Cortex of kidney (tissue), 1 donor: Measurements from ENCODE around the gene SUV39H1.
"Not testable (repeated sequence)": the region's sequence is repeated elsewhere in the genome, so short reads cannot be mapped to it uniquely, and the experiment has no call there.

Source experiments
- DNase-seq: peaks from one replicate; lab custom pipeline; 2025; lab: John Stamatoyannopoulos, UW

SUV39H1 gene

DNA sequence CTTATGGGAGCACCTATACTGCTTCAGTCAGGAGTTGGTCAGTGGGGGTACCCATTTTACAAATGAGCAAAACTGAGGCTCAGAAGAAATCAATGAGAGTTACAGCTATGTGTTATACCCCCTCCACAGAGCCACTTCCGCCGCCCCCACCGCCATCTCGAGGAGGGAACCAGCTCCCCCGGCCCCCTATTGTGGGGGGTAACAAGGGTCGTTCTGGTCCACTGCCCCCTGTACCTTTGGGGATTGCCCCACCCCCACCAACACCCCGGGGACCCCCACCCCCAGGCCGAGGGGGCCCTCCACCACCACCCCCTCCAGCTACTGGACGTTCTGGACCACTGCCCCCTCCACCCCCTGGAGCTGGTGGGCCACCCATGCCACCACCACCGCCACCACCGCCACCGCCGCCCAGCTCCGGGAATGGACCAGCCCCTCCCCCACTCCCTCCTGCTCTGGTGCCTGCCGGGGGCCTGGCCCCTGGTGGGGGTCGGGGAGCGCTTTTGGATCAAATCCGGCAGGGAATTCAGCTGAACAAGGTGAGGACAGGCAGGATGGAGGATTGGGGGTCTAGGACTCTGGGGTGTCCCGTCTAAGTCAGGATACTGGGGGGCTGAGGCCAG lies 7.9 kb upstream of the SUV39H1 start:
- no peak for DNase-seq

DNA sequence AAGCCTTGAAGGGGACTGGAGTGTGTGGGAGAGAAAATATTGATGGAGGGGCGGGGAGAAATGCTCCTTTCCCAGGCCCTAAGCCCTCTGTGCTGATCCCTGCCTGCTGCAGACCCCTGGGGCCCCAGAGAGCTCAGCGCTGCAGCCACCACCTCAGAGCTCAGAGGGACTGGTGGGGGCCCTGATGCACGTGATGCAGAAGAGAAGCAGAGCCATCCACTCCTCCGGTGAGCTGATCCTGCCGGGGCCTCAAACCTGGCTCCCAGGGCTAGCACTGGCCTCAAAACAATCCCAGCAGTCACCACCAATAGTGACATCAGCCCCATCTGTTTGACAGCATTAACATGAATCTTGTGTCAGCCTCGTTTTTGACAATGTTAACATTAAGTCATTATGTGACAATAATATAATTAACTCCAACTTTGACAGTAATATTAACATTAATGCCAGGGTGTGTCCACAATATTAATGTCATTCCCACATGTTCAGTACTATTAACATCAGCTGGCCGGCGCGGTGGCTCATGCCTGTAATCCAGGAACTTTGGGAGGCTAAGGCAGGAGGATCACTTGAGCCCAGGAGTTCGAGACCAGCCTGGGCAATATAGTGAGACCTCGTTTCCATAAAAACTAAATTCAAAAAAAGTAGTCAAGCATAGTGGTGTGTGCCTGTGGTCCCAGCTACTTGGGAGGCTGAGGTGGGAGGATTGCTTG lies 7.2 kb upstream of the SUV39H1 start:
- no peak for DNase-seq

DNA sequence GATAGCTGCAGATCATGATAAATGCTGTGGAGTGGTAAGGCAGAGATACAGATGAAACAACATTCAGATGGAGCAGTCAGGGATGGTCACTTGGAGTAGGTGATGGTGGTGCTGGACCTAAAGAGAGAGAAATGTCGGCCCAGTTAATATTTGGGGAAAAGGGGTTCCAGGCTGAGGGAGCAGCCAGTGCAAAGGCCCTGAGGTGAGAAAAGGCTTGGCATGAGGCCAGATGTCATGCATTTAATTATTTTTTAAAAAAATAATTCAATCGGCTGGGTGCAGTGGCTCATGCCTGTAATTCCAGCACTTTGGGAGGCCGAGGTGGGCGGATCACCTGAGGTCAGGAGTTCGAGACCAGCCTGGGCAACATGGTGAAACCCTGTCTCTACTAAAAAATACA lies 4.8 kb upstream of the SUV39H1 start:
- not testable (repeated sequence) for DNase-seq

DNA sequence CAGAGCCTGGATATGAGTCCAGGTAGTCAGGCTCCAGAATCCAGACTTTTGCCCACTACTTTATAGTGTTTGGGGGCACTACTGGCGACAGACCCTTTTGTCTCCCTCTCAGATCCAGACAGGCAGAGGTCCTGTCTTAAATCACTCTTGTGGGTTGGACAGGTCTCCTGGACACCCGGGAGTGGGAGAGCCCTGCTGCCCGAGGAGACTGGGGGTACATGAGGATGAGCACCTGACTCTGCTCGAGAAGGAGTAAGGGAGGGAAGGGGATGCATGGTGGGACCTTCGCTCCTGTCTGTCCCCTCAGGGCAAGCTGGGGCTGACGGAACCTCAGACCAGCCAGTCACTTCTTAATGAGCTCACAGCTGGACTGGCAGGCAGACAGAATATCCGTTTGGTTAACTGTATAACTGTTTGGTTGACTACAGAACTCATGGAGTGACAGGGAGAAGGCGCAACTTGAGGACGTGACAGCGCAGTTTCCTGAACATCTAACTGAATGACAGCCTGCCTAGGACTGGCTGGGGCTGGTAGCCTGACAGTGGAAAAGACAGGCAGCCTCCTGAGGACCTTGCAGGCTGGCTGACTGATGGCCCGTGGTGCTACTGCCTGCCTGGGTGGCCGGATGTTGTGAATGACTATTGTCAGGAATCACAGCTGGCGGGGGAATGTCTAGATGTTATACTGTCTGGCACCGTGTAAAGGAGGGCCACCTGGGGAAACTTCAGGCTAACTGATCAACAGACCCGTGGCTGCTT lies 1.6 kb upstream of the SUV39H1 start:
- no peak for DNase-seq

DNA sequence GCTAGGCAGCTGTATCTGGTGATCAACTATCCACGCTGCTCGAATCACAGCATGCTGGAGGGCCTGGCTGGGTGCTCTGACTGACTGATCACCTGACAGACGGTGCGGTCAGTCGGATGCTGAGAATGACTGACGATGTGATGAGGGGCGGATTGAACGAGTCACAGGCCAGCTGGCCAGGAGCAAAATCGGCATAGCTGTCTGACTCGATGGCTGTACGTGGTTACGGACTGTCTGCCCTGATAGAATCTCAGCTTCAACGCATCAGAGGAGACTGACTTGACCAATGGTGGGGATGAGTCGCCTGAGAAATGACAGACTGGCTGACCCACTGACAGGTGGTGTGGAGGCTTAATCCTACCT lies 1.0 kb upstream of the SUV39H1 start:
- DNase-seq: no peak

DNA sequence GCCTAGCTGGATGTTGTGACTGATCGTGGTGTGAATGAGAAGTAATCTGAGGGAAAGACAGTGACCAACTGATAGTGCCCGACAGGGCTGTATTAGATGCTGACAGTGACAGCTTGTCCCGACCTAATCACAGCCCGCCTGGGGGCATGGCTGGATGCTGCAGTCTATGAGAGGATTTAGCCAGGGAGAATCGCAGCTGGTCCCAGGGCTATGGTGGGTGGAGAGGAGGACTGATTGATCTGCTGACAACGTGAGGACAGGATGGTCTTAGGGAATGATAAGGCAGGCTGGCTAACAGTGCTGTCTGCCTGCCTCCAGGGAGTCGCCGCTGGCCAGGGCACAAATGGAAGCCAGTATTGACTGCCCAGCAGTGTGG lies 621 bp upstream of the SUV39H1 start:
- DNase-seq: no peak

DNA sequence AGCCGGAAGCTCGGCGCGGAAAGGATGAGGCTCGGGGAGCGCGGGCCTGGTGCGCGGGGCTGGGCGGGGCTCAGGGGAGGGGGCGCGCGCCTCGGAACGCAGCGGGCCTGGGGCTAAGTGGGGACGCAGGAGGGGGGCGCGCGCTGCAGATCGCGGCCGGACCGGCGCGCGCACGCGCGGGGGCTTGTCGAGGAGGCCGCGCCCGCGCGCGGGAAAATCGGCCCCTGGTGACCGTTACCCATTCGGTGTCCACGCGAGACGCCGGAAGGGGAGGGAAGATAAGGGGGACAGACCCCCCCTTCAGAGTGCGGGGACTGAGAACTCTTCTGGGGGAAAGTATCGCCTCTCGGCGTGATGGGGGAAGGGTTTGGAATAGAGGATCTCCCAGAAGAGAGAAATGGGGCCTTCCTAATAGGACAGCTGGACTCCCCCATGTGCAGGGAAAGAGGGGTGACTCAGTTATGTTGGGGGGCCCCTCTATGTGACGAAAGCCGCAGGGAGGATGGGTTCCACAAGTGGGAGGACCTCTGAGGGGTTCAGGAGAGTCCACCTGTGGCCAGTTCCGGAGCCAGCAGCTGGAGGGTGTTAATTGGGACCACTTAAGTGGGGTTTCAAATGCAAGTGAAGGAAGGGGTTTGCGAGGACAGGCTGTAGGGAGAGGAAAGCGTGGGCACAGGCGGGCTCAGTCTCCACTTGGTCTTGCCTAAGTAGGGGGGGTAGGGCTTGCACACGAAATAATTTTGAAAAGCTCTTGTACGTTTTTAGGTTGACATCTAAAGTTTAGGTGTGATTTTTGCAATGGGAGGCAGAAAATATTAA lies 584 bp downstream of the SUV39H1 start:
- DNase-seq: no peak

DNA sequence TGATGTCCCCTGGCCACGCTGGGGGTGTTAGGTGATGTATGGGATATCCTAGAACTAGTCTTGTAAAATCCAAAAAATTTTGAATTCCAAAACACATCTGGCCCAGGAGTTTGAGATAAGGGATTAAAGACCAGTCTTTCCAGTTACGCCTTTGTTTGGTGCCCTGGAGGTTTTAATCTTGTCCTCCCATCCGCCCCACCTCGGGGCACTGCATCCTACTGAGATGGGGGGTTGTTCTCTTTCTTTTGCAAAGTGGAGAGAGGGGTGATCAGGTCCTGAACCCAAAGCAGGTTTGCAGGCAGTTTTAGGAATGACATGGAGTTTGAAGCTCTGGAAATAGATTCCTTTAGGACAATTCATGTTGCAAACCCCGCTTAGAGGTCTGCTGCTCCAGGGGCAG lies 1.8 kb downstream of the SUV39H1 start:
- DNase-seq: no peak

DNA sequence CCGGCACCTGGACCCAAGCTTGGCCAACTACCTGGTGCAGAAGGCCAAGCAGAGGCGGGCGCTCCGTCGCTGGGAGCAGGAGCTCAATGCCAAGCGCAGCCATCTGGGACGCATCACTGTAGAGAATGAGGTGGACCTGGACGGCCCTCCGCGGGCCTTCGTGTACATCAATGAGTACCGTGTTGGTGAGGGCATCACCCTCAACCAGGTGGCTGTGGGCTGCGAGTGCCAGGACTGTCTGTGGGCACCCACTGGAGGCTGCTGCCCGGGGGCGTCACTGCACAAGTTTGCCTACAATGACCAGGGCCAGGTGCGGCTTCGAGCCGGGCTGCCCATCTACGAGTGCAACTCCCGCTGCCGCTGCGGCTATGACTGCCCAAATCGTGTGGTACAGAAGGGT lies 3.7 kb downstream of the SUV39H1 start:
- no peak for DNase-seq

DNA sequence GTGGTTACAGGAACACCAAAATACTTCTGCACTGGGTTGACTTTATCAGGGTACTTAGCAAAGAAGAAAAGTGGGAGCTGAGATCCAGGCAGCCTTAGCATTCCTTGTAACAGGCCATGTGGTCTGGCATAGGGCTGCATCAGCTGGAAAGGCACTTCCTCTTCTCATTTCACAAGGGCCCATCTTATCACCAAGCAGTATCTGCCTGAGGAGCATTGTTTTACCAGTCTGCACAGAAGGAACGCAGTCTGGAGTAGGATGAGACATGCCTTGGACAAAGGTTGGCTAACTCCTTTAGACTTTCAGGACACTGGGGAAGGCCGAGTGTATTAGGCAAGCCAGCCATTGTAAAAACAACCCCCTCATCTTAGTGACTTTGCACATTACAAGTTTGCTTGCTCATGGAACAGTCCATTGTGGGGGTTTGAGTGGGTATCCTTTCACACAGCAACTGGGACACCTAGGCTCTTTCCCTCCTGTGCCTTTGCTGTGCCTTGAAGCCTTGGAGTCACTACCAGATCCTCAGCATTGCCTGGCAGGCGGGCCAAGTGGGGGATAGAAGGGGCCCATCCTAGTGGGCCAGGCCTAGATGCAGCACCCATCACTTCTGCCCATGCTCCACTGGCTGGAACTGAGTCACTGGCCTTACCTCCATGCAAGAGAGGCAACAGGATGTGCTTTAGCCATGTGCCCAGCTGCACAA lies 4.6 kb downstream of the SUV39H1 start:
- no peak for DNase-seq

DNA sequence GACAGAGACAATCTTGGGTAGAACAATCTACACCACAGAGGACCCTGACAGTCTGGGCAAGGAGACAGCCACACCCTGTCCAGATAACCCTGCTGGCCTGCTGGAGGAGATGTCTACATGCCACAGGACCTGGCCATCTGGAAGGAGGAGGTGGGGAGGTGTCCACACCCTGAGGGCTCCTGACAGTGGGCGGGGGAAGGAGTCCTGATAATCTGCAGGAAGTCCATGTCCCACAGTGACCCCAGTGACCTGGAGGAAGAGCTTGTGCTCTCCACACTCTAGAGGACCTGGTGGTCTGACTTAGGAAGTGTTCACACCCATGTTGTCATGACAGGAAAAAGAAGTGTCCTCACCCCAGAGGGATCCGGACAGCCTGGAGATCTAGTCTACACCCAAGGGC lies 5.5 kb downstream of the SUV39H1 start:
- DNase-seq: no peak

DNA sequence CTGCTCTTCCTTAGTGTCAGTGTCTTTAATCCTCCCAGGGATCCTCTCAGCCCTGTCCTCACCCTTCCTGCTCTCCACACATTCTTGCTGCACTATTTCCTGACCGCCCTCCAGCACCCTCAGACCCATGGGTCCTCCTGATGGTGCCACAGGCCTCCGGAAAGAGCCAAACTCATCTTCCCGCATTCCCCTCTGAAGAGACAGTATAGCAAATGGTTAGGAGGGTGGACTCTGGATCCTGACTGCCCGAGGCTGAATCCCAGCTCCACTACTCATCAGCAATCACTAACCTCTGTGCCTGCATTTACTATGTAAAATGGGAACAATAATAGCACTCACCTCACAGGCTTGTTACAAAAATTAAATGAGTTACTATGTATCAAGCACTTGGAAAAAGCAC lies 6.2 kb downstream of the SUV39H1 start:
- no peak for DNase-seq

DNA sequence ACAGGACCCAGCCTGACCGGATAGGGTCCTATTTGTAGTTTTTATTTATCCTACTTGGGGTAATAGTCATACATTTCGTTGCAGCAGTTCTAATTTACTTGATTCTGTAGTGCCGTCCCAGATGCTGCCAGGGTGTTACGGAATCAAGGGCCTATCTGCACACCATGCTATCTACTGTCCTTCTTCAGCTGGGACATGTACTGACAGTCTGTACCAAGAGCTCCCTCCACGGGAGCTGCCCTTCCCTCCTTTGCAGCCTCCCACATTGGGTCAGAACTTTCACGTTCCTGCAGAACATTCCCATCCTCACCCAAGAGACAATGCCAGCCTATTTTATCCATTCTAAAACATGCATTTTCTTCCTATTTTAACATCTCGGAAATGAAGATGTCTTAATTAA lies 6.7 kb downstream of the SUV39H1 start:
- no peak for DNase-seq

DNA sequence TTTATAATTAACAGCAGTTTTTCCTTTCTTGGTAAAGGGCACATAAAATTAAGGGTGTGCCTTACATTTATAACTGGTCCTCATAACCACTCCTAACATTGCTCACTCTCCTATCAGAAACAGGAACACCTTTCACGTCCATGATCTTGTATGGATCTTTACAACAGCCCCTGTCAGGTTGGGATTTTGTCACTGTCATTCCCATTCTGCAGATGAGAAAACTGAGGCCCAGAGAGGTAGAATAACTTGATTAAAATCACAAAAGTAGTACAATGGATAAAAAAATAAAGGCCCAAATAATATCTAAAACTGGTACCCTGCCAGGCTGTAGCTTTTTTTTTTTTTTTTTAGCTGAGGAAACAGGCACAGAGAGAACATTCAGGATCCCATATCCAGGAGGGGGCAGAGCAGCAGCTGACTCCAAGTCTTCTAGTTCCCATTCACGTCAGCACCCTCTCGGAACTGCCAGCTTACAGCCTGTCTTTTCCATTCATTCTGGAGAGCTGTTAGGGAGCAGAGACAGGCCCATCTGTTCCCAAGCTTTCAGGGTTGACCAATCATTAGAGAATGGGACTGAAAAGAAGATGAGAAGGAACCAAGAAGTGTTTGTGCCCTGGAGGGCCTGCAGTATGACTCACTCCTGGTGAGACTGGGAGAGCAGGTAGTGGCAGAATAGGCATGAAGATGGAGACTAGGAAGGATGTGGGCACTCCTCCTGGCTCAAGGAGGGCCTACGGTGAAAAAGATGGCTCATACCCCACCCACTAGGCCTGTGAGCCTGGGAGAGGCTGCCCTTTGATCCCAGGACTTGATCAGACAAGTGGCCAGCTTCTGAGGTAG lies 7.3 kb downstream of the SUV39H1 start:
- no peak for DNase-seq

DNA sequence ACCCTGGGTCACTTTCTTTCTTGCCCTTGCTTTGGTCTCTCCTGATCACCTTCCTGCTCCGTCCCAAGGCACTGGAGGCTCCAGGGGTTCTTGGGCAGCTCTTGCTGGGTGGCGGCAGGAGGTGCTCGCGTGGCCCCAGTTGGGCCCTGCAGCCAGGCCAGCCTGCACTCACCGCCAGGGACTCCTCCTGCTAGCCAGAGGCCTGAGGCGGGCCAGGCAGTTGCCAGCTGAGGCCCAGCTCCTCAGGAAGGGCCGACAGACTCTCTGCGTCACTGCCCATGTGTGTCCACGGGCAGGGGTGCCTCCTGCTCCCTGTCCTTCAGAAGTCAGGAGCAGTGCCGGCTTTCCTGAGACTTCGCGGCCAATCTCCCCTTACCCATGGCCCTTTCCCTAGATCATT lies 9.3 kb downstream of the SUV39H1 start:
- DNase-seq: no peak

DNA sequence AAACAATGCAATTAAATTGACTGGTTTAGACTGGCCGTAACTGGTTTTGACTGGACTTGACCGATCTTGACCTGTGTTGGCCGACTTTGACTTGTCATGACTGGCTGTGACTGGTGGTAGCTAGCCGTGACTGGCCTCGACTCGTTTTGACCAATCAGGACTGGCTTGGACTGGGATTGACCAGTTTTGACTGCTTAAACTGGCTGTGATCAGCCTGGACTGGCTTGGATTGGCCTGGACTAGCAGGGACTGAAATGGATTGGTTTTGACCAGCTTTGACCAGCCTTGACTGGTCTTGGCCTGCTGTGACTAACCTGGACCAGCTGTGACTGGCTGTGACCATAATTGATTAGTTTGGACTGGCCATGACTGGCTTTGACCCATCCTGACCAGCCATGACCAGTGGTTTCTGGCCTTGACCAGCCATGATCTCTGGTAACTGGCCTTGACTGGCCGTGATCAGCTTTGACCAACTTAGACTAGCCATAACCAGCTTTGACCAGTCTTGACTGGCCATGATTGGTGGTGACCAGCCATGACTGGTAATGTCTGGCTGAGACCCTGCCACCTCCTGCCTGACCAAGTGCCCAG lies 13.1 kb downstream of the SUV39H1 start:
- DNase-seq: no peak

DNA sequence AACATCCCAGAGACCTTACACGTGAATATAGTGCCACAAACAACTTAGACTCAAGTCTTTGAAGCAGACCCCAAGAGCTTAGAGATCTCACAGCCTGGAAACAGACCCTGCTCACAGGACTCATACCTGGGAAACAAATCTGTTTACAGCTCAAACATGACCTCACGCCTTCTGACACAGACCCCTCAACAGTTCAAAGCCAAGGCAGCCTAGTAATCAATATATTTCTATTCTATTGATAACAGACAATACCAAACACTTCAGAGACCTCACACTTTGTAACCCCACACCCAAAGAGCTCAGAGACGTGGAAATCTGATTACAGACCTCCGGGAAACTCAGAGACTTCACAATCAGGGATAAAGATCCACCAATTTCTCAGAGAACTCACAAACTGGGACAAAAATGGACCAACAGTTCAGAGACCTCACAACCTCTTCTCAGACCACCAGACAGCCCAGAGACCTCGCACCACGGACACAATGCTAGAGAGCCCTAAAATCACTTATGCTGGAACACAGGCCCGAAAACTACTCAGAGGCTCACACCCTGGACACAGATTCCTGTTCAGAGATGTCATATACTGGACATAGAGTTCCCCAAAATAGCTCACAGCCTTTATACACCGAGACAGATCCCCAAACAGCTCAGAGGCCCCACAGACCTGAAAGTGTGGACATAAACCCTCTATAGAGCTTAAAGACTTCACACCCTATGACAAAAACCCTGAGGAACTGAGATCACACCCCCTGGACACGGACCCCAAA lies 14.8 kb downstream of the SUV39H1 start:
- DNase-seq: no peak

DNA sequence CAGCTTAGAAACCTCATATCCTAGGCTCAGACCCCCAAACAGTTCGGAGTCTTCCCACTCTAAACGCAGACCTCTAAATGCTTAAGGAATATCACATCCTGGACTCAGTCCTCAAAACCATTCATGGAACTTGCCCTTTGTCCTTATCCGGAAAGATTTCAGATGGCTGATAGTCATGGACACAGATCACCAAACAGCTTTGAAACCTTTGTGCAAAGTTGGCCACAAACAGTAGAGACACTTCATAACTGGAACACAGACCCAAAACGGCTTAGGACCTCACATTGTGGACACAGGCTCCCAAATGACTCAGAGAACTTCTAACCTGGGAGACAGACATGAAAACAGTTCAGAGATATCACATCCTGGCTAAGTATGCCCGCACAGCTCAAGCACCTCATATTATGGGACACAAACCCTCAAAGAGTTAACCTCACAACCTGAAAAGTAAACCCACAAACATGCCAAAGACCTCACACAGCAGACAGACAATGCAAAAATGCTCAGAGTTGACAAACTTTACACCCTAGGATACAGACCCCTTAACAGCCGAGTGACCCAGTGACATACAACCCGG lies 15.5 kb downstream of the SUV39H1 start:
- no peak for DNase-seq

DNA sequence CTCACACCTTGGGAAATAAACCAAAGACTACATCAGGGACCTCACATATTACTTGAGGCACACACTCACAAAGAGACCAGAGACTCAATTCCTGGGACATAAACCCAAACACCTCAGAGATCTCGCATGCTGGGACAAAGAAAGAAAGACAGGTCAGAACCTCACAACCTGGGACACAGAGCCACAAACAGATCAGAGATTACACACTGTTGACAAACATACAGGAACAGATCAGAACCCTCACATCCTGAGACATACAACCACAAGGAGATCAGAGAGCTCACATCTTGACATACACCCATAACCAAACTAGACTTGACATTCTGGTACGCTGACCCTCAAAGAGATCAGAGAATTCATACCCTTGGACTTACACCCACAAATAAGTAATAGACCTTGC lies 17.3 kb downstream of the SUV39H1 start:
- DNase-seq: no peak

DNA sequence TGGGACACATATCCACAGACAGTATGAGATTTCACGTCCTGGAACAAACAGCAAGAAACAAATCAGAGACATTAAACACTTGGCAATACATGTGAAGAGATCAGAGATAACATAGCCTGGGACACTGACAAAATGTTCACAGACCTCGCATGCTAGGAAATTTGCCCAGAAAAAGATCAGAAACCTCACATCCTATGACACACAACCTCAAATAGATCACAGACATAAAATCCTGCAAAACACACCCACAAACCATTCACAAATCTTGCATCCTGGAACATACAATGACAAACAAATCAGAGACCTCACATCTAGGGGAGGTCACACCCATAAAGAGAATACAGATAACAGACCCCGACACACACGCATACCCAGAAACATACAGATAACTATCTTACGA lies 18.0 kb downstream of the SUV39H1 start:
- DNase-seq: no peak
